MM.1S (cell line): ENCODE measurements around the gene NELL1.

Experiments
- EZH2 ChIP-seq: fragments of 300-600 bp; sonication (generic); optimal IDR thresholded peaks from 2 replicates; pipeline ENCODE3; 2017; ENCODE audit warnings: low read depth, mild to moderate bottlenecking, antibody characterized with exemption, low read length, mixed read lengths
- TF ChIP-seq, protein P1 (sequence below): fragments of 300-600 bp; sonication (generic); IDR thresholded peaks from 2 replicates; pipeline ENCODE4 v1.5.1; 2016; ENCODE audit warnings: antibody characterized with exemption, low read length, mixed read lengths

GRCh38 chr11:20719821-20720220, 50.4 kb downstream of the NELL1 start:
- TF ChIP-seq, protein P1, sequence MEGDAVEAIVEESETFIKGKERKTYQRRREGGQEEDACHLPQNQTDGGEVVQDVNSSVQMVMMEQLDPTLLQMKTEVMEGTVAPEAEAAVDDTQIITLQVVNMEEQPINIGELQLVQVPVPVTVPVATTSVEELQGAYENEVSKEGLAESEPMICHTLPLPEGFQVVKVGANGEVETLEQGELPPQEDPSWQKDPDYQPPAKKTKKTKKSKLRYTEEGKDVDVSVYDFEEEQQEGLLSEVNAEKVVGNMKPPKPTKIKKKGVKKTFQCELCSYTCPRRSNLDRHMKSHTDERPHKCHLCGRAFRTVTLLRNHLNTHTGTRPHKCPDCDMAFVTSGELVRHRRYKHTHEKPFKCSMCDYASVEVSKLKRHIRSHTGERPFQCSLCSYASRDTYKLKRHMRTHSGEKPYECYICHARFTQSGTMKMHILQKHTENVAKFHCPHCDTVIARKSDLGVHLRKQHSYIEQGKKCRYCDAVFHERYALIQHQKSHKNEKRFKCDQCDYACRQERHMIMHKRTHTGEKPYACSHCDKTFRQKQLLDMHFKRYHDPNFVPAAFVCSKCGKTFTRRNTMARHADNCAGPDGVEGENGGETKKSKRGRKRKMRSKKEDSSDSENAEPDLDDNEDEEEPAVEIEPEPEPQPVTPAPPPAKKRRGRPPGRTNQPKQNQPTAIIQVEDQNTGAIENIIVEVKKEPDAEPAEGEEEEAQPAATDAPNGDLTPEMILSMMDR = no peak
- TF ChIP-seq EZH2 = no peak
